ENCODE results near the gene TRIM45. TPM values are rescaled to one million over a fixed set of nuclear protein-coding genes. Genes with fewer than 3 reads are reported as not detected.

The TRIM45 gene
- total RNA-seq, 2 experiments from 2014 or later, result not detected

DNA sequence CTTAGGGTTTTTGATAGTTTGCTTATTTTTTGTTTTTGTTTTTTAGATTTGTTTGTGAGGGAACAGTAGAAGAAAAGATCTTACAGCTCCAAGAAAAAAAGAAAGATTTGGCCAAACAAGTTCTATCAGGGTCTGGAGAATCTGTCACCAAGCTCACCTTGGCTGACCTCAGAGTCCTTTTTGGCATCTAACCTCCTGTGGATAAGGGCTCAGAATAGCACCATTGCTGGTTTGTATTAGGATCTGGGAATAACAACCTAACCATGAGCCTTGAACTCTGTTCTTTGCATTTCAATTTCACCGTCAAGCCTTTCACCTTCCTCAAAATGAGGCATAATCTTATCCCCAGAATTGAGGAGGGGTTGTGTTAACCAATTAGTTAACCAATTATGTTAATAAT is 20.2 kb downstream of the TRIM45 start:
- Histone ChIP-seq H4K20me1 (ENCODE audit: insufficient read depth, low read length) (no peaks in the 10 kb centered on the region), H3K36me3 (ENCODE audit: insufficient read depth, low read length) (peaks cover 95% of the 10 kb centered on the region), H3K9me3 (ENCODE audit: low read length) (no peaks in the 10 kb centered on the region), H3K4me3 (ENCODE audit: low read depth, low read length, poor library complexity, severe bottlenecking) (no peak overlapping the region), H3K4me1 (ENCODE audit: insufficient read depth, low read length, poor library complexity, severe bottlenecking) (no peaks in the 10 kb centered on the region), H3K79me2 (ENCODE audit: insufficient read depth, low read depth, low read length) (no peaks in the 10 kb centered on the region), H3K4me2 (ENCODE audit: low read length) (no peak overlapping the region), H3K27ac (ENCODE audit: low read depth, low read length, poor library complexity, severe bottlenecking) (no peak overlapping the region), H3K9me2 (ENCODE audit: insufficient read depth, low read length) (no peaks in the 10 kb centered on the region), H2AFZ (ENCODE audit: low read length) (no peak overlapping the region)
- ChIA-PET CTCF (ENCODE audit: unreplicated experiment) (no interaction called here), POLR2A (no interaction called here)
- no peak for TF ChIP-seq EZH2phosphoT487 (IDR thresholded peaks at IDR 0.05; ENCODE audit: borderline replicate concordance, low read depth, low read length)
- TF ChIP-seq CTCF (conservative IDR thresholded peaks at IDR 0.05; ENCODE audit: low read length), result no peak
- BruUV-seq (replicated peaks), result no TSS peak
- no peak for DNase-seq (ENCODE audit: low spot score)
- intact Hi-C loops (cut with micrococcal nuclease; ENCODE audit: unreplicated experiment), result no loop called here

DNA sequence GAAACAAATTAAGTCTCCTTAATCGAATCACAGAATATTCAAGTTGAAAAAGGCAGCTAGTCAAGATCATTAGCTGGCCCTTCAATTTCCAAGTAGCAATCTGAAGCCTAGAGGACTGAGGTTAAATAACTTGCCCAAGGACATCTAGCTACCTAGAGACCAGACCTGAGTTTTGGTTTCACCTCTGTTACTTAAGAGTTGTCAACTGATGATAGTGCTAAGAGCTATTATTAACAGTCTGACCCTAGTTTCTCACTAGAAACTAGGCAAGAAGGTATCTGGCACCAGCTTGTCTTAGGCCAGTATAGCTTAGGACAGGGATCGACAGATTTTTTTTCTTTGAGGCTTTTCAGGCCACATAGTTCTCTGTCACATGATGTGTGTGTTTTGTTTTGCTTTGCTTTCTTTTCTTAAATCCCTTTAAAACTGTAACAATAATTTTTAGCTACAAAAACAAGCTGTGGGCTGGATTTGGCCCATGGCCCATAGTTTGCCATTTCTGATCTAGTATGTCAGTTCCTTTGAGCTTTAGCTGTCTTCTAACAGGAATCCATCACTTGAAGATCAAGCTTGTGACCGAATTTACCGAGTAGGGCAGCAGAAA is 23.2 kb downstream of the TRIM45 start:
- Histone ChIP-seq H3K9me2 (ENCODE audit: insufficient read depth, low read length) (no peaks in the 10 kb centered on the region), H4K20me1 (ENCODE audit: insufficient read depth, low read length) (no peaks in the 10 kb centered on the region), H3K9me3 (ENCODE audit: low read length) (no peaks in the 10 kb centered on the region), H3K4me1 (ENCODE audit: insufficient read depth, low read length, poor library complexity, severe bottlenecking) (peaks cover 7% of the 10 kb centered on the region), H3K36me3 (ENCODE audit: insufficient read depth, low read length) (peaks cover 100% of the 10 kb centered on the region), H3K27ac (ENCODE audit: low read depth, low read length, poor library complexity, severe bottlenecking) (no peak overlapping the region), H2AFZ (ENCODE audit: low read length) (no peak overlapping the region), H3K4me2 (ENCODE audit: low read length) (no peak overlapping the region), H3K4me3 (ENCODE audit: low read depth, low read length, poor library complexity, severe bottlenecking) (no peak overlapping the region), H3K79me2 (ENCODE audit: insufficient read depth, low read depth, low read length) (no peaks in the 10 kb centered on the region)
- no TSS peak for BruUV-seq (replicated peaks)
- no peak for DNase-seq (ENCODE audit: low spot score)
- intact Hi-C loops (cut with micrococcal nuclease; ENCODE audit: unreplicated experiment), result no loop called here
- POLR2A ChIA-PET, result interaction anchor here (1.1 to 1.9 kb wide), 4 partner anchors 10 to 30 kb away, joined by 3 to 5 read pairs (median 4); no protein-coding TSS in a partner anchor
- CTCF ChIA-PET (ENCODE audit: unreplicated experiment), result no interaction called here
- TF ChIP-seq EZH2phosphoT487 (IDR thresholded peaks at IDR 0.05; ENCODE audit: borderline replicate concordance, low read depth, low read length) (no peak), CTCF (conservative IDR thresholded peaks at IDR 0.05; ENCODE audit: low read length) (no peak)

- Histone ChIP-seq H3K9me3 (ENCODE audit: low read length) (no peaks in the 10 kb centered on the region), H3K4me3 (ENCODE audit: low read depth, low read length, poor library complexity, severe bottlenecking) (no peak overlapping the region), H3K27ac (ENCODE audit: low read depth, low read length, poor library complexity, severe bottlenecking) (no peak overlapping the region), H4K20me1 (ENCODE audit: insufficient read depth, low read length) (no peaks in the 10 kb centered on the region), H3K9me2 (ENCODE audit: insufficient read depth, low read length) (no peaks in the 10 kb centered on the region), H3K4me1 (ENCODE audit: insufficient read depth, low read length, poor library complexity, severe bottlenecking) (peaks cover 10% of the 10 kb centered on the region), H3K79me2 (ENCODE audit: insufficient read depth, low read depth, low read length) (no peaks in the 10 kb centered on the region), H3K36me3 (ENCODE audit: insufficient read depth, low read length) (peaks cover 100% of the 10 kb centered on the region), H2AFZ (ENCODE audit: low read length) (no peak overlapping the region), H3K4me2 (ENCODE audit: low read length) (no peak overlapping the region)
- no peak for DNase-seq (ENCODE audit: low spot score)
- no TSS peak for BruUV-seq (replicated peaks)
- ChIA-PET POLR2A (interaction anchor here (1.1 to 1.9 kb wide), 2 partner anchors 23 to 31 kb away, joined by 4 to 5 read pairs; no protein-coding TSS in a partner anchor), CTCF (ENCODE audit: unreplicated experiment) (no interaction called here)
- intact Hi-C loops (cut with micrococcal nuclease; ENCODE audit: unreplicated experiment), result no loop called here
- TF ChIP-seq CTCF (conservative IDR thresholded peaks at IDR 0.05; ENCODE audit: low read length) (no peak), EZH2phosphoT487 (IDR thresholded peaks at IDR 0.05; ENCODE audit: borderline replicate concordance, low read depth, low read length) (no peak)
Measured at GRCh38 chr1:117097443-117097842, 24.1 kb downstream of the TRIM45 start.

All from OCI-LY7 (cell line).